Inferior parietal cortex (tissue), 1 donor: ENCODE data around the gene TPSD1.
A peak's percentile ranks its signal among the peaks of the same experiment; 100 is the strongest.
"Not testable (repeated sequence)": the region's sequence is repeated elsewhere in the genome, so short reads cannot be mapped to it uniquely, and the experiment has no call there.

ENCODE experiments used
- DNase-seq: peaks from one replicate; pipeline ENCODE4 v3.0.0-alpha.2; 2016; ENCODE audit errors: extremely low spot score

Gene TPSD1

DNA sequence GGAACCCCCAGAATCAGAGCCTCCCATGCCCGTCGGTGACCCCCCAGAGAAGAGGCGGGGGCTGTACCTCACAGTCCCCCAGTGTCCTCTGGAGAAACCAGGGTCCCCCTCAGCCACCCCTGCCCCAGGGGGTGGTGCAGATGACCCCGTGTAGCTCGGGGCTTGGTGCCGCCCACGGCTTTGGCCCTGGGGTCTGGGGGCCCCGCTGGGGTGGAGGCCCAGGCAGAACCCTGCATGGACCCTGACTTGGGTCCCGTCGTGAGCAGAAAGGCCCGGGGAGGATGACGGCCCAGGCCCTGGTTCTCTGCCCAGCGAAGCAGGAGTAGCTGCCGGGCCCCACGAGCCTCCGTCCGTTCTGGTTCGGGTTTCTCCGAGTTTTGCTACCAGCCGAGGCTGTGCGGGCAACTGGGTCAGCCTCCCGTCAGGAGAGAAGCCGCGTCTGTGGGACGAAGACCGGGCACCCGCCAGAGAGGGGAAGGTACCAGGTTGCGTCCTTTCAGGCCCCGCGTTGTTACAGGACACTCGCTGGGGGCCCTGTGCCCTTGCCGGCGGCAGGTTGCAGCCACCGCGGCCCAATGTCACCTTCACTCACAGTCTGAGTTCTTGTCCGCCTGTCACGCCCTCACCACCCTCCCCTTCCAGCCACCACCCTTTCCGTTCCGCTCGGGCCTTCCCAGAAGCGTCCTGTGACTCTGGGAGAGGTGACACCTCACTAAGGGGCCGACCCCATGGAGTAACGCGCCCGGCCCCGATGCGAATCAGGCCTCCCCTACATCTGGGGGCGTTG is 34.8 kb upstream of the TPSD1 start:
- DNase-seq = no peak

GRCh38 chr16:1221628-1222552 is 34.0 kb upstream of the TPSD1 start:
- peak; percentile 9 for DNase-seq

GRCh38 chr16:1222553-1223354 is 33.1 kb upstream of the TPSD1 start:
- DNase-seq = no peak

- no peak for DNase-seq
Observed at GRCh38 chr16:1223355-1224214, 32.3 kb upstream of the TPSD1 start.

- no peak for DNase-seq
Observed at GRCh38 chr16:1224558-1224957, 31.3 kb upstream of the TPSD1 start.

DNA sequence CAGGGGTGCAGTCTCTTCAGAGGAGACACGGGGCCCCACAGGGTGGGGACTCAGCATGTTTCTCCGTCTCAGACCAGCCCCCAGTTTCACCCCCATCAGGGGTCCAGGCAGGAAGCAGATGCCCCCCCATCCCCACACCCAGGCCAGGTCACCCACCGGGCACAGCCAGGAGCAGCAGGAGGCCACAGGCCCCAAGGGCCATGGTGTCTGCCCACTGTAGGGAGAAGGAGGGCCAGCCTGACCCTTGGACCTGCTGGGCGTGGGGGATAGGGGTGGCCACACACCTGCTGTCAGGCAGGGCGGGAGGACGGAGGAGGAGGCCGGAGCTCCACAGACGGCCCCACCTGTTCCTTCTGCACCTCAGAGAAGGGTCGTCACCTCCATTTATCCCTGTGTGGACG is 30.8 kb upstream of the TPSD1 start, which contains the start of gene TPSG1:
TPSG1 (minus strand) TSS at position 218 of the 401 bp plus-strand sequence; CDS start at position 202, 16 bp downstream.
- no peak for DNase-seq

DNA sequence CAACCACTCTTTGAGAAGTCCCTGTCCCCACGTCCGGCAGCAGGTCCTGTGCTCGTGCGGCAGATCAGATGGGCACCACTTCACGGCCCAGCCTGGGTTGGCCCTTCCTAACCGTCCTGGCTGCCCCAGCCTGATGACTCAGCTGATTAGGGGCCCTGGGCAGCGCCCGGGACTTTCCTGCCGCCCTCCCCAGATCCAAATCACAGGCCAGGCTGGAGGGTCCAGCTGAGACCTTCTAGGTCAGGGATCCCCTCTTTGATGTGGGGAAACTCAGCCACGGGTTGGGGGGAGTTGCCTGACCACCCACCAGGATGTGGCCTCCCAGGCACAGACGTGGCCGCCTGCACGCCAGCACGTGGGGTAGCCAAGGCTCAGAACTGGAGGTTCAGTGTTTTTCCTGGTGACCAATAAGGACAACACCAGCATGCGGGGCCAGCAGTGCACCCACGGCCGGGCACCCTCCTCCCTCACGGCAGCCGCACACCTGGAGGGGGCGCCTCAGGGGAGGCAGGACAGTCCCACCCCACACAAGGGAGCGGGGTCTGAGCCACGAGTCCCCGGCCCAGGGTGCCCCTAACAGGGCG is 30.0 kb upstream of the TPSD1 start:
- DNase-seq = not testable (repeated sequence)

- not testable (repeated sequence) for DNase-seq
Observed at GRCh38 chr16:1226692-1227091, 29.2 kb upstream of the TPSD1 start.

GRCh38 chr16:1228227-1228626 is 27.6 kb upstream of the TPSD1 start:
- DNase-seq = not testable (repeated sequence)

GRCh38 chr16:1229476-1229875 is 26.4 kb upstream of the TPSD1 start:
- DNase-seq = not testable (repeated sequence)

DNA sequence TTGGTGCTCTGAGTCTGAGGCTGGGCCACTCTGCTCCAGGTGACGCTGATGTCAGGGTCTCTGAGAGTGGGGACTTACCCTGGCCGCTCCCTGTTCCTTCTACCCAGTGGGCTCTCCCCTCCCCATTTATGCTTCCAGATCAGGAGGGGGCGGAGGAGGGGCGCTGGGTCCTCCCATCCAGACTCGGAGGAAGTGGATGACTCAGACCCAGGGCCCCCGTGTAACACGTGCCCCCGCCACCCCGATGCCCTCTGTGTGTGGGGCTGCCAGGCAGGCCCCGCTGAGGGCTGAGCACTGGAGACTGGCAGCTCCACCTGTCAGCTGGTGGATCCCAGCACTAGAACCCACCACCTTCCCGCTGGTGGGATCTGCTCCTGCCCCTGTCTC is 25.8 kb upstream of the TPSD1 start, which contains the start of gene TPSB2:
TPSB2 (minus strand) TSS at position 101 of the 387 bp plus-strand sequence. CDS start 233 bp downstream, outside the sequence.
- not testable (repeated sequence) for DNase-seq

GRCh38 chr16:1230471-1231212 is 25.2 kb upstream of the TPSD1 start:
- not testable (repeated sequence) for DNase-seq

GRCh38 chr16:1231301-1231700 is 24.6 kb upstream of the TPSD1 start:
- DNase-seq = not testable (repeated sequence)

DNA sequence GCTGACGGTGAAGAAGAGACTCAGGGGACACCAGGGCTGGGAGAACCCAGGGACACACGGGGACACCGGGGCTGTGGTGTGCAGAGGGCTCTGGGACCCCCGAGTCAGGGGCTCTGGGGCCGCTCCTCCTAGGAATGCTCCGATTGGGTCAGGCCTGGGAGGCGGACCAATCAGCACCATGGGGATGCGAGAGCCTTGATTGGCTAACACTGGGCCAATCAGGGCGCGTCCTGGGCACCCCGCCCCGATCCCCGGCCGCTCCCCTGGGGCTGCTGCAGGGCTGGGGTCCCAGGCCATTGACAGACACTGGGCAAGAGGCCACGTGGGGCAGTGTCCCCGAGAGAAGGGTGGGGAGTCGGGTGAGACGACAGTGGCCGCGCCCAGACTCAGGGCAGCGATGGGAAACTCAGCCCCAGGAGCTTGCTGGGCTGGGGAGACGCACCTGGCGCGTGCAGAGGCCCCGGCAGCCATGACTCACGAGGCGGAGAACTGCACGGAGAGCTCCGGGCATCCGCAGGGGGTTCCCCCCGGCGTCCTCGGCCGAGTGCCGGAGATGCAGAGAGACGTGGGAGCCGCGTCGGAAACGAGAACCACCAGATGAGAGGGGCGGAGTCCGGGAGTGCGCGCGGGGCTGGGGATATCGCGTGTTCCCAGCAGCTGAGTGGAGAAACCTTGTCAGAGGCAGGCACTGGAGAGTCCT is 23.7 kb upstream of the TPSD1 start:
- not testable (repeated sequence) for DNase-seq

DNA sequence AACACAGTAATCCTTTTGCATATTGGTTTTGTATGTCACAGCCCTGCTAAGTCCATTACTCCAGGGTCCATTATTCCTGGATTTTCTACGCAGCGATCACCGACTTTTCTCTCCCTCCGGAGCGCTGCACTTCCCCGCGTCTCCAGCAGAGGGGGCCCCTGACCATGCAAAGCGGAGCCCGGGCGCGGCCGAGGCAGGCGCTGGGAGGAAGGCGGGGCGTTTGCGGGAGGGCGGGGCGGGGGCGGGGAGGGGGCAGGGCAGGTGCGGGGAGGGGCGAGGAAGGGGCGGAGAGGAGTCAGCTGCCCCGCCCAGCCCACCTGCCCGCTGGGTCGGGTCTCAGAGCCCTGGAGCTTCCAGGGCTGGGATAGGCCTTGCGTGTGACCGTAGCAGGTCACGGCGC is 19.2 kb upstream of the TPSD1 start:
- not testable (repeated sequence) for DNase-seq

GRCh38 chr16:1237990-1238389 is 17.9 kb upstream of the TPSD1 start:
- no peak for DNase-seq

DNA sequence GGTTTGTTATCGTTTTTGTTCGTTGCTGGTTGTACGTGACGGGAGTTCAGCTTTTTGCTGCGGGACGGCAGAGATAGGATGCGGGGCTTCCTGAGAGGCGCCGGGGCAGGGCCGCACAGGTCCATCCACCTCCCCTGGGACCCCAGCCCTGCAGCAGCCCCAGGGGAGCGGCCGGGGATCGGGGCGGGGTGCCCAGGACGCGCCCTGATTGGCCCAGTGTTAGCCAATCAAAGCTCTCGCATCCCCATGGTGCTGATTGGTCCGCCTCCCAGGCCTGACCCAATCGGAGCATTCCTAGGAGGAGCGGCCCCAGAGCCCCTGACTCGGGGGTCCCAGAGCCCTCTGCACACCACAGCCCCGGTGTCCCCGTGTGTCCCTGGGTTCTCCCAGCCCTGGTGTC is 17.0 kb upstream of the TPSD1 start:
- DNase-seq = not testable (repeated sequence)

DNA sequence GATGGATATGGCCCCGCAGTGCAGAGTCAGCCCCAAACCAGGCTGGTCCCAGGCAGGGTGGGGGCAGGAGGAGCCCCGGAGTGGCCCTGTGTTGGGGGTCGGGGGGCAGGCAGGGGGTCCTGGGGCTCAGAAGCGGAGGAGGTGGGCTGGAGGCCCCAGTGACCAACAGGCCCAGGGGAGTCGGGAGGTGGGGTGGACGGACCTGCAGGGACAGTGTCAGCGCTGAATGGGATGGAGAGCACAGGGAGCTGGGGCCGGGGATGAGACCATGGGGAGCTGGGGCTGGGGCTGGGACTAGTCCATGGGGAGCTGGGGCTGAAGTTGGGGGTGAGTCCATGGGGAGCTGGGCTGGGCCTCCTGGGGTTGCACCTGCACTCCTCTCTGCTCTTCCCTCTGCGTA is 16.3 kb upstream of the TPSD1 start:
- DNase-seq = not testable (repeated sequence)

DNA sequence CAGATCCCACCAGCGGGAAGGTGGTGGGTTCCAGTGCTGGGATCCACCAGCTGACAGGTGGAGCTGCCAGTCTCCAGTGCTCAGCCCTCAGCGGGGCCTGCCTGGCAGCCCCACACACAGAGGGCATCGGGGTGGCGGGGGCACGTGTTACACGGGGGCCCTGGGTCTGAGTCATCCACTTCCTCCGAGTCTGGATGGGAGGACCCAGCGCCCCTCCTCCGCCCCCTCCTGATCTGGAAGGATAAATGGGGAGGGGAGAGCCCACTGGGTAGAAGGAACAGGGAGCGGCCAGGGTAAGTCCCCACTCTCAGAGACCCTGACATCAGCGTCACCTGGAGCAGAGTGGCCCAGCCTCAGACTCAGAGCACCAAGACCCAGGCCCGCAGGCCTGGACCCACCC is 15.4 kb upstream of the TPSD1 start, which contains the start of gene TPSAB1:
TPSAB1 (plus strand) TSS at position 270 of the 400 bp plus-strand sequence. CDS start 234 bp downstream, outside the sequence.
- not testable (repeated sequence) for DNase-seq
